Measurements from ENCODE around the gene YPEL4.

The YPEL4 gene

DNA sequence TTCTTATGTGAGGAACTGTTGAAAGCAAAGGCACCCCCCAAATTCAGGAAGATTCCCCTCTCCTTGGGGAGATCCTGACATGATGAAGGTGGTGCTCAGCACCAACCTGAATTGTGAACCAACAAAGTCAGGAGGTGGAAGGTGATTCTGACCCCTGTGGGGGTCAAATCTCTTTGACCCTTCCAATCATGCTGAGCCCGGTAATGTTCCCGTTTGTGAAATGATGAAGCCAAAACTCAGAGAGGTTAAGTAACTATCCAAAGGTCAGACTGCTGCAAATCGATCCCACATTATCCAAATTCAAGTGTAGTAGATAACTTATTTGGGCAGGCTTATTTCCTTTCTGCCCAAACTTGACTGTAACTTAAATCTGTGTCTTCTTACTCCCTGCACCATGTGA lies 33.1 kb downstream of the YPEL4 start:
- H3K9ac ChIP-seq (ENCODE audit: insufficient read length, low read depth): no peak overlapping the region
- DNase-seq (ENCODE audit: low read depth, low spot score): no peak
- TF ChIP-seq SUZ12 (IDR thresholded peaks at IDR 0.05; ENCODE audit: extremely low read depth, insufficient read depth, insufficient read length) (no peak), YY1 (IDR thresholded peaks at IDR 0.05; ENCODE audit: insufficient read depth, insufficient read length) (no peak), ZNF274 (IDR thresholded peaks at IDR 0.05; ENCODE audit: low read depth, low read length) (no peak)
- H3K4me3 ChIP-seq (ENCODE audit: insufficient read length, low read depth): no peak overlapping the region
- H3K27me3 ChIP-seq (ENCODE audit: insufficient read depth, insufficient read length): no peaks in the 10 kb centered on the region
- peaks cover 20% of the 10 kb centered on the region for H3K9me3 ChIP-seq (ENCODE audit: insufficient read depth, low read length)
- H3K36me3 ChIP-seq (ENCODE audit: insufficient read depth, insufficient read length, low read length): no peaks in the 10 kb centered on the region
- H3K4me1 ChIP-seq (ENCODE audit: insufficient read depth, insufficient read length): peaks cover 4% of the 10 kb centered on the region

DNA sequence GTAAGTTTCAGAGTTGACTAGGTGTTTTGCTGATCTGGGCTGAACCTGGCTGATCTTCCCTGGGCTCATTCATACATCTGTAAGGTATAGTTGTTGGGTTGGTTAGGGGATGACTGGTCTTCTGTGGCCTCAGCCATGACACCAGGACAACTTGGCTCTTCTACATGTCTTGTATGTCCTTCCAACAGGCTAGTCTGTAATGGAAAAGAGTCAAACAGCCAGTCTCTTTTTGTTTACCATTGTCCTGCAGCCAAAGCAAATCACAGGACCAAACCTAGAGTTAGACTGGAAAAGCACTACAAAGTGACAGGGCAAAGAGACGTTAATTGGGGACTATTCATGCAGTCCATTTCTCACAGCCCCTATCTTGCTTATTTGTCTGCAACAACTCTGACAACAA lies 34.4 kb downstream of the YPEL4 start:
- H3K4me3 ChIP-seq (ENCODE audit: insufficient read length, low read depth): no peak overlapping the region
- peaks cover 15% of the 10 kb centered on the region for H3K9me3 ChIP-seq (ENCODE audit: insufficient read depth, low read length)
- H3K36me3 ChIP-seq (ENCODE audit: insufficient read depth, insufficient read length, low read length): no peaks in the 10 kb centered on the region
- no peaks in the 10 kb centered on the region for H3K27me3 ChIP-seq (ENCODE audit: insufficient read depth, insufficient read length)
- H3K4me1 ChIP-seq (ENCODE audit: insufficient read depth, insufficient read length): peaks cover 4% of the 10 kb centered on the region
- H3K9ac ChIP-seq (ENCODE audit: insufficient read length, low read depth): no peak overlapping the region
- no peak for TF ChIP-seq SUZ12 (IDR thresholded peaks at IDR 0.05; ENCODE audit: extremely low read depth, insufficient read depth, insufficient read length)
- TF ChIP-seq YY1 (IDR thresholded peaks at IDR 0.05; ENCODE audit: insufficient read depth, insufficient read length): no peak
- TF ChIP-seq ZNF274 (IDR thresholded peaks at IDR 0.05; ENCODE audit: low read depth, low read length): no peak
- no peak for DNase-seq (ENCODE audit: low read depth, low spot score)

DNA sequence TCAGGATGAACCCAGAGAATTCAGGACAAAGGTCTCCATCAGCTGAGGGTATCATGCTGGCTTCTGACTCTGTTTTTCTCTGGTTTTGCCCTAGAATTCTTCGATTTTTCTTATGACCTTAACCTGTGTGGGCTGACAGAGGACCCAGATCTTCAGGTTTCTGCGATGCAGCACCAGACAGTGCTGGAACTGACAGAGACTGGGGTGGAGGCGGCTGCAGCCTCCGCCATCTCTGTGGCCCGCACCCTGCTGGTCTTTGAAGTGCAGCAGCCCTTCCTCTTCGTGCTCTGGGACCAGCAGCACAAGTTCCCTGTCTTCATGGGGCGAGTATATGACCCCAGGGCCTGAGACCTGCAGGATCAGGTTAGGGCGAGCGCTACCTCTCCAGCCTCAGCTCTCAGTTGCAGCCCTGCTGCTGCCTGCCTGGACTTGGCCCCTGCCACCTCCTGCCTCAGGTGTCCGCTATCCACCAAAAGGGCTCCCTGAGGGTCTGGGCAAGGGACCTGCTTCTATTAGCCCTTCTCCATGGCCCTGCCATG lies 35.4 kb downstream of the YPEL4 start:
- Histone ChIP-seq H3K36me3 (ENCODE audit: insufficient read depth, insufficient read length, low read length) (no peaks in the 10 kb centered on the region), H3K4me1 (ENCODE audit: insufficient read depth, insufficient read length) (peaks cover 4% of the 10 kb centered on the region), H3K9ac (ENCODE audit: insufficient read length, low read depth) (no peak overlapping the region), H3K9me3 (ENCODE audit: insufficient read depth, low read length) (peaks cover 5% of the 10 kb centered on the region), H3K27me3 (ENCODE audit: insufficient read depth, insufficient read length) (no peaks in the 10 kb centered on the region), H3K4me3 (ENCODE audit: insufficient read length, low read depth) (no peak overlapping the region)
- DNase-seq (ENCODE audit: low read depth, low spot score): no peak
- TF ChIP-seq ZNF274 (IDR thresholded peaks at IDR 0.05; ENCODE audit: low read depth, low read length) (no peak), SUZ12 (IDR thresholded peaks at IDR 0.05; ENCODE audit: extremely low read depth, insufficient read depth, insufficient read length) (no peak), YY1 (IDR thresholded peaks at IDR 0.05; ENCODE audit: insufficient read depth, insufficient read length) (no peak)

- H3K9ac ChIP-seq (ENCODE audit: insufficient read length, low read depth): no peak overlapping the region
- no peak for DNase-seq (ENCODE audit: low read depth, low spot score)
- H3K4me1 ChIP-seq (ENCODE audit: insufficient read depth, insufficient read length): peaks cover 4% of the 10 kb centered on the region
- peaks cover 3% of the 10 kb centered on the region for H3K36me3 ChIP-seq (ENCODE audit: insufficient read depth, insufficient read length, low read length)
- H3K4me3 ChIP-seq (ENCODE audit: insufficient read length, low read depth): no peak overlapping the region
- TF ChIP-seq ZNF274 (IDR thresholded peaks at IDR 0.05; ENCODE audit: low read depth, low read length) (no peak), YY1 (IDR thresholded peaks at IDR 0.05; ENCODE audit: insufficient read depth, insufficient read length) (no peak), SUZ12 (IDR thresholded peaks at IDR 0.05; ENCODE audit: extremely low read depth, insufficient read depth, insufficient read length) (no peak)
- no peaks in the 10 kb centered on the region for H3K27me3 ChIP-seq (ENCODE audit: insufficient read depth, insufficient read length)
- H3K9me3 ChIP-seq (ENCODE audit: insufficient read depth, low read length): no peaks in the 10 kb centered on the region
Observed at GRCh38 chr11:57610170-57610569, 39.5 kb downstream of the YPEL4 start.

DNA sequence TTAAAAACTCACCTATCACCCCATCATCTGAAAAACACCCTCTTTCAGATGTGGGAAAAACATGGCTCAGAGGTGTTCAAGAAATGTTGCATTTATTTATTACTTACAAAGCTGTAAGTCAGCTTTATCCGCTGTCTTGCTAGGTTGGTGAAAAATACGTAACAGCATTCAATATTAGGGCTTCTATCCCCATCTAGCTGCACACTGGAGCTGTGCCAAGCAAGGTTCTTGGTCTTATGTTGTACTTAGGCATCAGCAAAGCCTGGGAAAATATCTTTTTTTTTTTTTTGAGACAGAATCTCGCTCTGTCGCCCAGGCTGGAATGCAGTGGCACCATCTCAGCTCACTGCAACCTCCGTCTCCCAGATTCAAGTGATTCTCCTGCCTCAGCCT lies 44.7 kb downstream of the YPEL4 start:
- TF ChIP-seq YY1 (IDR thresholded peaks at IDR 0.05; ENCODE audit: insufficient read depth, insufficient read length): no peak
- no peak for TF ChIP-seq ZNF274 (IDR thresholded peaks at IDR 0.05; ENCODE audit: low read depth, low read length)
- TF ChIP-seq SUZ12 (IDR thresholded peaks at IDR 0.05; ENCODE audit: extremely low read depth, insufficient read depth, insufficient read length): no peak
- no peaks in the 10 kb centered on the region for H3K9me3 ChIP-seq (ENCODE audit: insufficient read depth, low read length)

GRCh38 chr11:57604296-57605027 lies 45.2 kb downstream of the YPEL4 start:
- no peaks in the 10 kb centered on the region for H3K9me3 ChIP-seq (ENCODE audit: insufficient read depth, low read length)
- H3K9ac ChIP-seq (ENCODE audit: insufficient read length, low read depth): no peak overlapping the region
- H3K36me3 ChIP-seq (ENCODE audit: insufficient read depth, insufficient read length, low read length): peaks cover 3% of the 10 kb centered on the region
- no peaks in the 10 kb centered on the region for H3K27me3 ChIP-seq (ENCODE audit: insufficient read depth, insufficient read length)
- H3K4me1 ChIP-seq (ENCODE audit: insufficient read depth, insufficient read length): peaks cover 3% of the 10 kb centered on the region
- no peak overlapping the region for H3K4me3 ChIP-seq (ENCODE audit: insufficient read length, low read depth)
- DNase-seq (ENCODE audit: low read depth, low spot score): no peak
- TF ChIP-seq YY1 (IDR thresholded peaks at IDR 0.05; ENCODE audit: insufficient read depth, insufficient read length) (no peak), SUZ12 (IDR thresholded peaks at IDR 0.05; ENCODE audit: extremely low read depth, insufficient read depth, insufficient read length) (no peak), ZNF274 (IDR thresholded peaks at IDR 0.05; ENCODE audit: low read depth, low read length) (no peak)

More for the DNA sequence above, 44.7 kb downstream of the YPEL4 start:
- Histone ChIP-seq H3K36me3 (ENCODE audit: insufficient read depth, insufficient read length, low read length) (peaks cover 3% of the 10 kb centered on the region), H3K4me3 (ENCODE audit: insufficient read length, low read depth) (no peak overlapping the region), H3K27me3 (ENCODE audit: insufficient read depth, insufficient read length) (no peaks in the 10 kb centered on the region), H3K9ac (ENCODE audit: insufficient read length, low read depth) (no peak overlapping the region), H3K4me1 (ENCODE audit: insufficient read depth, insufficient read length) (peaks cover 3% of the 10 kb centered on the region)
- DNase-seq (ENCODE audit: low read depth, low spot score): no peak

DNA sequence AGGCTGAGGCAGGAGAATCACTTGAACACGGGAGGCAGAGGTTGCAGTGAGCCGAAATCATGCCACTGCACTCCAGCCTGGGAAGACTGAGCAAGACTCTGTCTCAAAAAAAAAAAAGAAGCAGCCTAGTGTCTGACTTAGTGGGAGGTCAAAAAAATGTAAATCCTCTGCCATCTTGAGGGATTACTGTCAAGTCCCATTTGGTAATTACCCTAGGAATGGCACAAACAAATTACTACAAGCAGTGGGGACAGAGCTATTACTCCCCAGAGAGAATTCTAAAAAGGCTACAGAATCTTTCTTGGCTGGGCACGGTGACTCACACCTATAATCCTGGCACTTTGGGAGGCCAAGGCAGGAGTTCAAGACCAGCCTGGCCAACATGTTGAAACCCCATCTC lies 48.4 kb downstream of the YPEL4 start:
- no peaks in the 10 kb centered on the region for H3K27me3 ChIP-seq (ENCODE audit: insufficient read depth, insufficient read length)
- no peak overlapping the region for H3K4me3 ChIP-seq (ENCODE audit: insufficient read length, low read depth)
- TF ChIP-seq ZNF274 (IDR thresholded peaks at IDR 0.05; ENCODE audit: low read depth, low read length): no peak
- TF ChIP-seq YY1 (IDR thresholded peaks at IDR 0.05; ENCODE audit: insufficient read depth, insufficient read length): no peak
- TF ChIP-seq SUZ12 (IDR thresholded peaks at IDR 0.05; ENCODE audit: extremely low read depth, insufficient read depth, insufficient read length): no peak
- peaks cover 3% of the 10 kb centered on the region for H3K36me3 ChIP-seq (ENCODE audit: insufficient read depth, insufficient read length, low read length)
- no peak overlapping the region for H3K9ac ChIP-seq (ENCODE audit: insufficient read length, low read depth)
- H3K4me1 ChIP-seq (ENCODE audit: insufficient read depth, insufficient read length): peaks cover 3% of the 10 kb centered on the region
- peak; percentile 18 for DNase-seq (ENCODE audit: low read depth, low spot score)
- no peaks in the 10 kb centered on the region for H3K9me3 ChIP-seq (ENCODE audit: insufficient read depth, low read length)
